Loucy (cell line): ENCODE data around the gene SIM2.
"Not testable (repeated sequence)": the region's sequence is repeated elsewhere in the genome, so short reads cannot be mapped to it uniquely, and the experiment has no call there.

Source experiments
- H2AFZ ChIP-seq: fragments of 200-600 bp; sonication (generic); 2 replicates; pipeline ENCODE4 v1.6.0; 2016; ENCODE audit warnings: antibody characterized with exemption, mild to moderate bottlenecking, low read length, moderate library complexity
- H3F3A ChIP-seq: fragments of 200-600 bp; 2 replicates; pipeline ENCODE4 v1.6.0; 2016; ENCODE audit warnings: antibody characterized with exemption, low read depth, mild to moderate bottlenecking
- H3K27me3 ChIP-seq: fragments of 200-600 bp; sonication (generic); 2 replicates; pipeline ENCODE4 v1.6.1; 2014; ENCODE audit warnings: low read length, mild to moderate bottlenecking; ENCODE audit not compliant: insufficient read depth, poor library complexity, severe bottlenecking
- H3K36me3 ChIP-seq: fragments of 200-600 bp; sonication (generic); 2 replicates; pipeline ENCODE4 v1.6.1; 2016; ENCODE audit warnings: low read length; ENCODE audit not compliant: insufficient read depth
- H3K4me1 ChIP-seq: fragments of 200-600 bp; sonication (generic); 2 replicates; pipeline ENCODE4 v1.5.1; 2014; ENCODE audit warnings: low read length, mild to moderate bottlenecking; ENCODE audit not compliant: insufficient read depth, poor library complexity, severe bottlenecking
- H3K4me2 ChIP-seq: fragments of 200-600 bp; sonication (generic); 2 replicates; pipeline ENCODE4 v1.6.0; 2014; ENCODE audit warnings: antibody characterized with exemption, low read length, low read depth, mild to moderate bottlenecking; ENCODE audit not compliant: poor library complexity, severe bottlenecking
- H3K4me3 ChIP-seq: fragments of 200-600 bp; sonication (generic); 2 replicates; pipeline ENCODE4 v1.5.1; 2014; ENCODE audit warnings: low read length, mild to moderate bottlenecking, mixed read lengths; ENCODE audit not compliant: poor library complexity, severe bottlenecking
- H3K79me2 ChIP-seq: fragments of 200-600 bp; sonication (generic); 2 replicates; pipeline ENCODE4 v1.6.1; 2014; ENCODE audit warnings: low read length; ENCODE audit not compliant: insufficient read depth
- H3K9ac ChIP-seq: fragments of 200-600 bp; sonication (generic); 2 replicates; pipeline ENCODE4 v1.6.0; 2014; ENCODE audit warnings: mild to moderate bottlenecking, low read depth, low read length, moderate library complexity; ENCODE audit not compliant: poor library complexity, severe bottlenecking
- H3K9me2 ChIP-seq: fragments of 200-600 bp; sonication (generic); replicated peaks from 2 replicates; pipeline ENCODE4 v1.6.1; 2016; ENCODE audit warnings: low read depth, low read length, mixed read lengths
- H3K9me3 ChIP-seq: fragments of 200-600 bp; sonication (generic); 2 replicates; pipeline ENCODE4 v1.6.1; 2014; ENCODE audit warnings: mild to moderate bottlenecking, antibody characterized with exemption, low read length, low read depth; ENCODE audit not compliant: insufficient read depth
- H4K20me1 ChIP-seq: fragments of 200-600 bp; sonication (generic); 2 replicates; pipeline ENCODE4 v1.6.0; 2014; ENCODE audit warnings: antibody characterized with exemption, low read length, mild to moderate bottlenecking; ENCODE audit not compliant: insufficient read depth, poor library complexity, severe bottlenecking
- CTCF ChIP-seq: fragments of 200-600 bp; sonication (generic); conservative IDR thresholded peaks from 2 replicates; pipeline ENCODE4 v1.5.1; 2014; ENCODE audit warnings: mild to moderate bottlenecking, antibody characterized with exemption, low read length
- EZH2phosphoT487 ChIP-seq: fragments of 200-600 bp; IDR thresholded peaks from 2 replicates; pipeline ENCODE4 v1.6.1; 2018; ENCODE audit warnings: antibody characterized with exemption, mild to moderate bottlenecking, moderate library complexity, borderline replicate concordance

The SIM2 gene

DNA sequence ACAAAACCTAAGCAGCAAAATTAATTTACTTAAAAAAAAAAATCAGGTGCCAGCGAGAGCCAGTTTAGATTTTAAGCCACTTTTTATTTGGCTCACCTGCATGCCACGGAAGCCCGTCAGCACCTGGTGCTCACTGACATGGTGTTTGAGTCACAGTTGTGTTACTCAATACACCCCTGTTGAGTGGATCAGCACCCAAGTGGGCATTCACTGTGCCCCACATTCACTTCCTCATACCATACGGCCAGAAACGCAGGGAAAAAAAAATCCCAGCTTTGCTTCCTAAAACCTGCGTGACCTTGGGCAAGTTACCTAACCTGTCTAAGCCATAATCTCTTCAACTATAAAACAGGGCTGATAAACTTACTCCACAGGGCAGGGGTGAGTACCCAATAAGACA is 42.8 kb upstream of the SIM2 start:
- Histone ChIP-seq H3K4me1 (no peaks in the 10 kb centered on the region), H3K79me2 (no peaks in the 10 kb centered on the region), H2AFZ (no peak overlapping the region), H3K9me2 (no peaks in the 10 kb centered on the region), H3F3A (no peaks in the 10 kb centered on the region), H4K20me1 (no peaks in the 10 kb centered on the region), H3K9ac (no peak overlapping the region), H3K4me3 (no peak overlapping the region), H3K27me3 (no peaks in the 10 kb centered on the region), H3K4me2 (no peak overlapping the region), H3K9me3 (no peaks in the 10 kb centered on the region), H3K36me3 (no peaks in the 10 kb centered on the region)
- TF ChIP-seq EZH2phosphoT487 (no peak), CTCF (no peak)

DNA sequence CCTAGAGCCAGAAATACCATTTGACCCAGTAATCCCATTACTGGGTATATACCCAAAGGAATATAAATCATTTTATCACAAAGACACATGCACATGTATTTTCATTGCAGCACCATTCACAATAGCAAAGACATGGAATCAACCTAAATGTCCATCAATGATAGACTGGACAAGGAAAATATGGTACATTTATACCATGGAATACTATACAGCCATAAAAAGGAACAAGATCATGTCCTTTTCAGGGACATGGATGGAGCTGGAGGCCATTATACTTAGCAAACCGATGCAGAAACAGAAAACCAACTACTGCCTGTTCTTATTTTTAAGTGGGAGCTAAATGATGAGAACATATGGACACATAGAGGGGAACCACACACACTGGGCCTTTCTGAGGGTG is 41.6 kb upstream of the SIM2 start:
- not testable (repeated sequence) for H3K4me1 ChIP-seq, H3K9me3 ChIP-seq, H2AFZ ChIP-seq, H3K27me3 ChIP-seq, H3K79me2 ChIP-seq, H3K4me2 ChIP-seq, H4K20me1 ChIP-seq, H3K36me3 ChIP-seq, H3F3A ChIP-seq, H3K9ac ChIP-seq, H3K9me2 ChIP-seq, H3K4me3 ChIP-seq

DNA sequence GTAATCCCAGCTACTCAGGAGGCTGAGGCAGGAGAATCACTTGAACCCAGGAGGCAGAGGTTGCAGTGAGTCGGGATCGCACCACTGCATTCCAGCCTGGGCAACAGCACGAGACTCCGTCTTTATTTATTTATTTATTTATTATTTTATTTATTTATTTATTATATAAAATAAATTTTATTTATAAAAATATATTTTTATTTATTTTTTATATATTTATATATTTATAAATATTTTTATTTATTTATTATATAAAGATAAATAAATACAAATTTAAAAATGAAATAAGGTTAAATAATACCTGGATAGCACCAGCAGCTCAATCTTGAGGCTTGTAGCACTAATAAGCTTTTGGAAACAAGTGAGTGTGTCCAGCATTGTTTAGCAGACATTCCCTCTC is 40.9 kb upstream of the SIM2 start:
- no peaks in the 10 kb centered on the region for H3K4me1 ChIP-seq
- H3K9me3 ChIP-seq = no peaks in the 10 kb centered on the region
- TF ChIP-seq CTCF (no peak), EZH2phosphoT487 (no peak)
- H3K9me2 ChIP-seq = no peaks in the 10 kb centered on the region
- no peak overlapping the region for H3K4me3 ChIP-seq
- no peaks in the 10 kb centered on the region for H3K79me2 ChIP-seq
- no peaks in the 10 kb centered on the region for H3F3A ChIP-seq
- H2AFZ ChIP-seq = no peak overlapping the region
- no peaks in the 10 kb centered on the region for H3K27me3 ChIP-seq
- H3K36me3 ChIP-seq = no peaks in the 10 kb centered on the region
- no peak overlapping the region for H3K4me2 ChIP-seq
- no peaks in the 10 kb centered on the region for H4K20me1 ChIP-seq
- H3K9ac ChIP-seq = no peak overlapping the region

DNA sequence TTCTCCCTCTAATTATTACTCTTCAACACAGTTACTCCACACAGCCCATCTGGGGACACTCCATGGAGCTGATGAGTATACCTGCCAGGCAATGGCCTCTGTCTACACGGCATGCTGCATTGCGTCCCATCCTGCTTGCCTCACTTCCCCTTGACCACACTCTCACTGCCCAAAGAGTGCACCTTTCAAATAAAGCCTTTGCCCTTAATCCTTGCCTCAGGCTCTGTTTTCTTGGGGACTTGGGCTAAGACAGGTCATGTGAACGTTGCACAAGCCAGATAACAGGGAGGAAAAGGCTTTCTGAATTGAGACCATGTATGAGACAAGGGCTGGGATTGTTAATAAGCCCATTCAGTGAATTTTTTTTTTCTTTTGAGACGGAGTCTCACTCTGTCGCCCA is 40.0 kb upstream of the SIM2 start:
- TF ChIP-seq CTCF (no peak), EZH2phosphoT487 (no peak)
- no peak overlapping the region for H3K4me2 ChIP-seq
- H3K4me1 ChIP-seq = no peaks in the 10 kb centered on the region

More for the DNA sequence above, 40.0 kb upstream of the SIM2 start:
- Histone ChIP-seq H3K79me2 (no peaks in the 10 kb centered on the region), H3K9me2 (no peaks in the 10 kb centered on the region), H2AFZ (no peak overlapping the region; the same call in 1 of the 2 replicates), H3K36me3 (no peaks in the 10 kb centered on the region), H3K9me3 (no peaks in the 10 kb centered on the region), H3K27me3 (no peaks in the 10 kb centered on the region), H4K20me1 (no peaks in the 10 kb centered on the region), H3K9ac (no peak overlapping the region), H3F3A (no peaks in the 10 kb centered on the region), H3K4me3 (no peak overlapping the region)
